Neural progenitor cell (in vitro differentiated cells): ENCODE results near the gene OSBP. TPM values are rescaled to one million over a fixed set of nuclear protein-coding genes. Genes with fewer than 3 reads are reported as not detected.

ENCODE experiments used
- DNase-seq: peaks from one replicate; pipeline ENCODE4 v3.0.0-alpha.2; 2016; ENCODE audit warnings: low spot score
- H2AFZ ChIP-seq: fragments of 200-600 bp; sonication (generic); replicated peaks from 2 replicates; pipeline ENCODE4 v1.6.1; 2016; ENCODE audit warnings: antibody characterized with exemption
- H3F3A ChIP-seq: fragments of 200-600 bp; sonication (generic); 2 replicates; pipeline ENCODE4 v1.6.1; 2016; ENCODE audit warnings: antibody characterized with exemption, low read depth
- H3K27ac ChIP-seq: fragments of 200-600 bp; sonication (generic); 2 replicates; pipeline ENCODE4 v1.5.1; 2016; ENCODE audit warnings: mild to moderate bottlenecking
- H3K27me3 ChIP-seq: fragments of 200-600 bp; sonication (generic); 2 replicates; pipeline ENCODE4 v1.6.1; 2016; ENCODE audit warnings: mild to moderate bottlenecking, moderate library complexity
- H3K36me3 ChIP-seq: fragments of 200-600 bp; sonication (generic); 2 replicates; pipeline ENCODE4 v1.5.1; 2016
- H3K4me1 ChIP-seq: fragments of 200-600 bp; sonication (generic); 2 replicates; pipeline ENCODE4 v1.6.1; 2016; ENCODE audit warnings: mixed run types
- H3K4me2 ChIP-seq: fragments of 200-600 bp; sonication (generic); 2 replicates; pipeline ENCODE4 v1.6.1; 2016
- H3K4me3 ChIP-seq: fragments of 200-600 bp; sonication (generic); 2 replicates; pipeline ENCODE4 v1.5.1; 2016
- H3K79me2 ChIP-seq: fragments of 200-600 bp; sonication (generic); 2 replicates; pipeline ENCODE4 v1.6.1; 2016; ENCODE audit warnings: low read depth
- H3K9ac ChIP-seq: fragments of 200-600 bp; sonication (generic); 2 replicates; pipeline ENCODE4 v1.6.1; 2016
- H3K9me3 ChIP-seq: fragments of 200-600 bp; sonication (generic); 2 replicates; pipeline ENCODE4 v1.5.1; 2016; ENCODE audit warnings: low read depth
- H4K20me1 ChIP-seq: fragments of 200-600 bp; sonication (generic); 2 replicates; pipeline ENCODE4 v1.6.1; 2016; ENCODE audit warnings: low read depth
- H3K27ac Mint-ChIP-seq: 3 replicates; pipeline ENCODE4 v1.8.0; 2021; ENCODE audit warnings: mixed read lengths
- H3K27me3 Mint-ChIP-seq: 2 replicates; pipeline ENCODE4 v1.8.0; 2022; ENCODE audit warnings: low read depth, mild to moderate bottlenecking, inconsistent platforms, moderate library complexity, mixed read lengths; ENCODE audit not compliant: insufficient read depth
- H3K36me3 Mint-ChIP-seq: 3 replicates; pipeline ENCODE4 v1.8.0; 2021; ENCODE audit warnings: mixed read lengths
- H3K4me1 Mint-ChIP-seq: 3 replicates; pipeline ENCODE4 v1.8.0; 2021; ENCODE audit warnings: mixed read lengths
- H3K4me3 Mint-ChIP-seq: 3 replicates; pipeline ENCODE4 v1.8.0; 2021; ENCODE audit warnings: mild to moderate bottlenecking, moderate library complexity, mixed read lengths
- H3K9me3 Mint-ChIP-seq: 3 replicates; pipeline ENCODE4 v1.8.0; 2020; ENCODE audit warnings: mixed read lengths
- EZH2 ChIP-seq: fragments of 200-600 bp; sonication (generic); IDR thresholded peaks from 2 replicates; pipeline ENCODE4 v1.6.1; 2017; ENCODE audit warnings: antibody characterized with exemption, mild to moderate bottlenecking, moderate library complexity
- EZH2phosphoT487 ChIP-seq: fragments of 200-600 bp; sonication (generic); IDR thresholded peaks from 2 replicates; pipeline ENCODE4 v1.6.1; 2017; ENCODE audit warnings: antibody characterized with exemption
- total RNA-seq: library from RNA; depleted of rRNA; stranded (reverse); fragments of >200 nt; gene quantifications from 2 replicates; pipeline ENCODE4 v1.2.3, GENCODE V29; 2015; ENCODE audit warnings: low replicate concordance
- TF ChIP-seq, protein P1 (sequence below): fragments of 200-600 bp; sonication (generic); IDR thresholded peaks from 2 replicates; pipeline ENCODE4 v1.5.1; 2017; ENCODE audit warnings: antibody characterized with exemption, mild to moderate bottlenecking

Gene OSBP
- total RNA-seq, 1 donor from 2014 or later: 22.7 TPM

- no peak overlapping the region for H3K4me3 Mint-ChIP-seq
- no peaks in the 10 kb centered on the region for H3K4me1 ChIP-seq
- DNase-seq: no peak
- no peaks in the 10 kb centered on the region for H3F3A ChIP-seq
- H3K79me2 ChIP-seq: no peaks in the 10 kb centered on the region
- no peaks in the 10 kb centered on the region for H3K9me3 ChIP-seq
- no peak overlapping the region for H3K4me3 ChIP-seq
- H3K9ac ChIP-seq: no peak overlapping the region
- peaks cover 8% of the 10 kb centered on the region for H3K36me3 ChIP-seq
- no peaks in the 10 kb centered on the region for H4K20me1 ChIP-seq
- H2AFZ ChIP-seq: no peak overlapping the region
- H3K27me3 ChIP-seq: no peaks in the 10 kb centered on the region
- H3K4me1 Mint-ChIP-seq: no peaks in the 10 kb centered on the region
- no peak overlapping the region for H3K4me2 ChIP-seq
- TF ChIP-seq, protein P1, sequence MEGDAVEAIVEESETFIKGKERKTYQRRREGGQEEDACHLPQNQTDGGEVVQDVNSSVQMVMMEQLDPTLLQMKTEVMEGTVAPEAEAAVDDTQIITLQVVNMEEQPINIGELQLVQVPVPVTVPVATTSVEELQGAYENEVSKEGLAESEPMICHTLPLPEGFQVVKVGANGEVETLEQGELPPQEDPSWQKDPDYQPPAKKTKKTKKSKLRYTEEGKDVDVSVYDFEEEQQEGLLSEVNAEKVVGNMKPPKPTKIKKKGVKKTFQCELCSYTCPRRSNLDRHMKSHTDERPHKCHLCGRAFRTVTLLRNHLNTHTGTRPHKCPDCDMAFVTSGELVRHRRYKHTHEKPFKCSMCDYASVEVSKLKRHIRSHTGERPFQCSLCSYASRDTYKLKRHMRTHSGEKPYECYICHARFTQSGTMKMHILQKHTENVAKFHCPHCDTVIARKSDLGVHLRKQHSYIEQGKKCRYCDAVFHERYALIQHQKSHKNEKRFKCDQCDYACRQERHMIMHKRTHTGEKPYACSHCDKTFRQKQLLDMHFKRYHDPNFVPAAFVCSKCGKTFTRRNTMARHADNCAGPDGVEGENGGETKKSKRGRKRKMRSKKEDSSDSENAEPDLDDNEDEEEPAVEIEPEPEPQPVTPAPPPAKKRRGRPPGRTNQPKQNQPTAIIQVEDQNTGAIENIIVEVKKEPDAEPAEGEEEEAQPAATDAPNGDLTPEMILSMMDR: no peak
- TF ChIP-seq EZH2phosphoT487 (no peak), EZH2 (no peak)
- no peaks in the 10 kb centered on the region for H3K9me3 Mint-ChIP-seq
- no peak overlapping the region for H3K27ac Mint-ChIP-seq
- no peaks in the 10 kb centered on the region for H3K27me3 Mint-ChIP-seq
- H3K27ac ChIP-seq: no peak overlapping the region
- H3K36me3 Mint-ChIP-seq: peaks cover 39% of the 10 kb centered on the region
These were observed 13.1 kb downstream of the OSBP start for GRCh38 chr11:59602432-59602831.

GRCh38 chr11:59601788-59602187 is 13.8 kb downstream of the OSBP start:
- H3K27me3 Mint-ChIP-seq: no peaks in the 10 kb centered on the region
- H4K20me1 ChIP-seq: no peaks in the 10 kb centered on the region

DNA sequence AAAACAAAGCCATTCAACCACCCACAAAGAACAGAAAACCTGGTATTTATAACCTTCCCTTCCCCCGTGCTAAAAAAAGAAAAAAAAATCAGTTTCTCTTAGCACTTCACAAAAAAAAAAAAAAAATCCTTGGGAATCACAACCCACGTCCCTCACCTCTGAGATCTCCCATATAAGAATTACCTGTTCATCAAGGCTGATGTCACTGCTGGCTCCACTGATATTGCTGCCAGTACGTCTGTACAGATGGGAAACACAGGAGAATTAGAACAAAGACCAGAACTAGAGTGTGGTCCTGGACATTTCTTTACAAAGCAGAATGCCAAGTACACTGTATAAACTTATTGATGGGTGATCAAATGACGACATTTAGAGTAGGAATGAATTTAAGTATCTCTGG is 14.9 kb downstream of the OSBP start:
- peaks cover 40% of the 10 kb centered on the region for H3K36me3 Mint-ChIP-seq
- Histone ChIP-seq H3K79me2 (no peaks in the 10 kb centered on the region), H3K36me3 (no peaks in the 10 kb centered on the region), H3F3A (no peaks in the 10 kb centered on the region), H3K4me1 (no peaks in the 10 kb centered on the region), H3K27ac (no peak overlapping the region), H3K9me3 (no peaks in the 10 kb centered on the region), H3K27me3 (no peaks in the 10 kb centered on the region), H3K4me2 (no peak overlapping the region), H3K4me3 (no peak overlapping the region), H2AFZ (no peak overlapping the region), H3K9ac (no peak overlapping the region), H4K20me1 (no peaks in the 10 kb centered on the region)
- no peak for DNase-seq
- no peaks in the 10 kb centered on the region for H3K9me3 Mint-ChIP-seq
- no peak overlapping the region for H3K4me3 Mint-ChIP-seq
- no peaks in the 10 kb centered on the region for H3K4me1 Mint-ChIP-seq
- TF ChIP-seq, protein P1: no peak
- TF ChIP-seq EZH2 (no peak), EZH2phosphoT487 (no peak)
- no peaks in the 10 kb centered on the region for H3K27me3 Mint-ChIP-seq
- H3K27ac Mint-ChIP-seq: no peak overlapping the region

More at GRCh38 chr11:59601788-59602187, 13.8 kb downstream of the OSBP start:
- H3K27ac ChIP-seq: no peak overlapping the region
- DNase-seq: no peak
- H3K9me3 ChIP-seq: no peaks in the 10 kb centered on the region
- no peaks in the 10 kb centered on the region for H3K4me1 ChIP-seq
- Mint-ChIP-seq H3K27ac (no peak overlapping the region), H3K4me3 (no peak overlapping the region), H3K36me3 (peaks cover 40% of the 10 kb centered on the region), H3K4me1 (no peaks in the 10 kb centered on the region), H3K9me3 (no peaks in the 10 kb centered on the region)
- H3K36me3 ChIP-seq: peaks cover 2% of the 10 kb centered on the region
- H3K4me3 ChIP-seq: no peak overlapping the region
- no peak overlapping the region for H2AFZ ChIP-seq
- H3K4me2 ChIP-seq: no peak overlapping the region
- H3K79me2 ChIP-seq: no peaks in the 10 kb centered on the region
- TF ChIP-seq EZH2 (no peak), EZH2phosphoT487 (no peak)
- TF ChIP-seq, protein P1: no peak
- H3K9ac ChIP-seq: no peak overlapping the region
- H3F3A ChIP-seq: no peaks in the 10 kb centered on the region
- no peaks in the 10 kb centered on the region for H3K27me3 ChIP-seq
